Endothelial cell of umbilical vein (primary cell): ENCODE data around the gene KCNIP1. TPM values are rescaled to one million over a fixed set of nuclear protein-coding genes. Genes with fewer than 3 reads are reported as not detected.

ENCODE experiments used
- BruUV-seq: library from RNA; stranded (reverse); fragments of 400-500 nt; replicated peaks from 2 replicates; lab custom pipeline; 2021; lab: Mats Ljungman, UMichigan
- CTCF ChIA-PET: fragments of 300-600, 350-600 bp; sonication (Branson Sonifier 250); formaldehyde crosslinking; loops from one replicate; lab custom pipeline; 2021; ENCODE audit warnings: antibody characterized with exemption, inconsistent platforms; lab: Charles Lee
- POLR2A ChIA-PET: fragments of 300-600, 350-600 bp; sonication (Branson Sonifier 250); formaldehyde crosslinking; loops from one replicate; lab custom pipeline; 2021; ENCODE audit warnings: antibody characterized with exemption, inconsistent platforms; lab: Charles Lee
- DNase-seq: peaks from one replicate; pipeline ENCODE4 v3.0.0-alpha.2; 2011; ENCODE audit warnings: low read depth, low spot score
- FAIRE-seq: peaks from 2 replicates; lab custom pipeline; 2011; peaks lifted over from hg19 to GRCh38; lab: Jason Lieb, UNC
- H2AFZ ChIP-seq: 2 replicates; pipeline ENCODE4 v1.6.0; 2012; ENCODE audit warnings: low read depth, low read length, control low read depth, inconsistent platforms
- H3K27ac ChIP-seq: 2 replicates; pipeline ENCODE4 v1.5.1; 2011; ENCODE audit warnings: low read depth, mild to moderate bottlenecking, control low read depth, low read length, moderate library complexity; ENCODE audit not compliant: insufficient read depth
- H3K27me3 ChIP-seq, 2 experiments: 2 replicates each; pipeline versions ENCODE4 v1.6.0 to v1.6.1; 2011; ENCODE audit warnings: low read length in 2 of 2, mixed read lengths in 1 of 2; ENCODE audit not compliant: control insufficient read depth in 2 of 2, insufficient read depth in 2 of 2
- H3K36me3 ChIP-seq, 2 experiments: 2 replicates in 1 of 2; 3 replicates in 1 of 2; pipeline ENCODE4 v1.5.1; 2011; ENCODE audit warnings: low read length in 2 of 2, mild to moderate bottlenecking in 1 of 2, moderate library complexity in 1 of 2; ENCODE audit not compliant: control insufficient read depth in 2 of 2, insufficient read depth in 2 of 2; ENCODE audit errors: extremely low read depth in 1 of 2
- H3K4me1 ChIP-seq: 3 replicates; pipeline ENCODE4 v1.5.1; 2011; ENCODE audit warnings: mild to moderate bottlenecking, low read length; ENCODE audit not compliant: control insufficient read depth, insufficient read depth; ENCODE audit errors: extremely low read depth
- H3K4me2 ChIP-seq: 2 replicates; pipeline ENCODE4 v1.6.1; 2011; ENCODE audit warnings: low read length, control low read depth, mixed read lengths; ENCODE audit not compliant: insufficient read depth
- H3K4me3 ChIP-seq, 3 experiments: fragments of 200-600 bp in 1 of 3; sonication (generic), shearing (Covaris generic) in 1 of 3; replicated peaks in 1 of 3; 2 replicates each; pipeline ENCODE4 v1.5.1; 2011 to 2016; ENCODE audit warnings: control low read depth in 3 of 3, low read length in 3 of 3, mild to moderate bottlenecking in 2 of 3, inconsistent platforms in 1 of 3, low read depth in 1 of 3, moderate library complexity in 1 of 3; ENCODE audit not compliant: insufficient read depth in 1 of 3
- H3K79me2 ChIP-seq: 2 replicates; pipeline ENCODE4 v1.6.0; 2012; ENCODE audit warnings: low read length, inconsistent platforms; ENCODE audit not compliant: control insufficient read depth, insufficient read depth
- H3K9ac ChIP-seq: replicated peaks from 2 replicates; pipeline ENCODE3; 2011; ENCODE audit warnings: low read length, control low read depth; ENCODE audit not compliant: insufficient read depth; ENCODE audit errors: extremely low read depth
- H3K9me1 ChIP-seq: replicated peaks from 3 replicates; pipeline ENCODE4 v1.6.0; 2011; ENCODE audit warnings: mild to moderate bottlenecking, low read length; ENCODE audit not compliant: control insufficient read depth, insufficient read depth; ENCODE audit errors: extremely low read depth
- H3K9me3 ChIP-seq: replicated peaks from 2 replicates; pipeline ENCODE4 v1.5.1; 2012; ENCODE audit warnings: low read length, inconsistent platforms; ENCODE audit not compliant: control insufficient read depth, insufficient read depth
- H4K20me1 ChIP-seq: replicated peaks from 2 replicates; pipeline ENCODE3; 2011; ENCODE audit warnings: mild to moderate bottlenecking, low read length; ENCODE audit not compliant: control insufficient read depth, insufficient read depth; ENCODE audit errors: extremely low read depth
- CTCF ChIP-seq, 2 donors: IDR thresholded peaks; 1 replicate in 1 of 2; 2 replicates in 1 of 2; pipeline ENCODE4 v1.5.1; 2011; ENCODE audit warnings: low read length in 2 of 2, mild to moderate bottlenecking in 2 of 2, moderate library complexity in 2 of 2, control low read depth in 1 of 2, inconsistent platforms in 1 of 2, low read depth in 1 of 2; ENCODE audit not compliant: insufficient read depth in 1 of 2; ENCODE audit errors: extremely low read depth in 1 of 2
- EZH2 ChIP-seq: IDR thresholded peaks from 2 replicates; pipeline ENCODE4 v1.6.1; 2012; ENCODE audit warnings: borderline replicate concordance, low read depth, mild to moderate bottlenecking, moderate library complexity, low read length, inconsistent platforms; ENCODE audit not compliant: severe bottlenecking
- FOS ChIP-seq: IDR thresholded peaks from 2 replicates; pipeline ENCODE4 v1.6.1; 2011; ENCODE audit warnings: mild to moderate bottlenecking, low read length, moderate library complexity, borderline replicate concordance; ENCODE audit not compliant: insufficient read depth
- GATA2 ChIP-seq: IDR thresholded peaks from 2 replicates; pipeline ENCODE4 v1.7.0; 2011; ENCODE audit warnings: low read depth, mild to moderate bottlenecking, moderate library complexity, mixed read lengths, low read length; ENCODE audit not compliant: insufficient read length, insufficient read depth
- JUN ChIP-seq: IDR thresholded peaks from 2 replicates; pipeline ENCODE4 v1.6.1; 2011; ENCODE audit warnings: borderline replicate concordance, low read depth; ENCODE audit not compliant: insufficient read length, insufficient read depth
- MAX ChIP-seq: IDR thresholded peaks from 2 replicates; pipeline ENCODE4 v1.6.1; 2011; ENCODE audit not compliant: insufficient read depth, insufficient read length
- MYC ChIP-seq: IDR thresholded peaks from one replicate; pipeline ENCODE4 v1.6.1; 2011; ENCODE audit warnings: mild to moderate bottlenecking, low read depth, low read length
- POLR2A ChIP-seq: IDR thresholded peaks from 2 replicates; pipeline ENCODE4 v1.6.1; 2012; ENCODE audit warnings: low read depth, mild to moderate bottlenecking, control low read depth, low read length
- POLR2AphosphoS5 ChIP-seq: IDR thresholded peaks from 2 replicates; pipeline ENCODE4 v1.6.1; 2012; ENCODE audit warnings: low read depth, mild to moderate bottlenecking, control low read depth, low read length, moderate library complexity; ENCODE audit not compliant: insufficient read depth
- dilution Hi-C: fragments of 300-500 bp; cut with MboI; formaldehyde crosslinking; loops from one replicate; pipeline ENCODE4 v1.15.0; 2019; ENCODE audit warnings: low sequenced_read_pairs; ENCODE audit not compliant: extremely low pct_ligation_motif_present
- intact Hi-C: fragments of 100-400 bp; cut with micrococcal nuclease; formaldehyde crosslinking; loops from one replicate; pipeline ENCODE4 v1.10.0; 2022
- polyA plus RNA-seq, 4 experiments: library from polyadenylated mRNA; depleted of rRNA in 3 of 4; stranded (reverse) in 3 of 4; unstranded in 1 of 4; fragments of >200 nt; gene quantifications; 2 replicates each; pipeline versions ENCODE4 v1.2.1 to v1.2.3, GENCODE V29; 2011 to 2012; ENCODE audit warnings: missing spikeins in 1 of 4
- total RNA-seq: library from RNA; stranded (reverse); gene quantifications from 2 replicates; pipeline ENCODE4 v1.2.3, GENCODE V29; 2021

The KCNIP1 gene
- total and polyA plus RNA-seq, 2 donors (not counting 3 experiments of a cell fraction or from before 2014, with no cell fraction given), result 0.15 TPM; not detected in 1

DNA sequence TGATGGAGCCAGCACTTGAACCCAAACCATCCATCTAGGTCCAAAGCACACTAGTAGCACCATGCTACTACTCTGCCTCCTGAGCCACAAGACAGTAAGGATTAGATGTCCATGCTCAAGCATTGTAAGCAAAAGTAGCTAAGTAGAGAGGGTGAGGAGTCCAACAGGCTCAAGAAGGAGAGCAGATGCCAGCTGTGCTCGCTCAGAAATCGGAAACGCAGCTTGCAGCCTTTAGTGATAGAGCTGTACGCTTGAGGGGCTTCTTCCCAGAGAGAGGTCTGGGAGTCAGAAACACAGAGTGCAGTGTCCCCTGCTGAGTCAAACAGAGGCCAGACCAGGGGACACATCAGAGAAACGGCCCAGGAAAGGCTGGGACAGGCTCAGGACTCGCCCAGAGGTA lies 247.0 kb downstream of the KCNIP1 start:
- no peak for DNase-seq
- no peaks in the 10 kb centered on the region for H3K9me1 ChIP-seq
- no peak overlapping the region for H3K9ac ChIP-seq
- H3K4me1 ChIP-seq, result peaks cover 4% of the 10 kb centered on the region
- H3K4me2 ChIP-seq, result no peak overlapping the region
- H2AFZ ChIP-seq, result no peak overlapping the region
- no peaks in the 10 kb centered on the region for H3K36me3 ChIP-seq
- H3K79me2 ChIP-seq, result no peaks in the 10 kb centered on the region
- no peak for FAIRE-seq
- CTCF ChIA-PET, result interaction anchor here (1.9 to 13.5 kb wide), 2 partner anchors 10 to 38 kb away, joined by 6 to 452 read pairs; partner anchors contain the start of gene GABRP
- H4K20me1 ChIP-seq, result no peaks in the 10 kb centered on the region
- BruUV-seq, result no TSS peak
- TF ChIP-seq MAX (no peak), CTCF (IDR thresholded peaks at IDR 0.05; ENCODE audit: extremely low read depth in 1 of 2, insufficient read depth in 1 of 2, low read depth in 1 of 2, low read length in 2 of 2) (no peak), EZH2 (no peak), MYC (no peak), GATA2 (no peak), POLR2A (no peak), JUN (no peak), FOS (no peak), POLR2AphosphoS5 (no peak)
- no peak overlapping the region for H3K4me3 ChIP-seq
- H3K27me3 ChIP-seq, result peaks cover 5 to 6% of the 10 kb centered on the region in 2 experiments
- intact Hi-C loops, result no loop called here
- dilution Hi-C loops, result no loop called here
- H3K9me3 ChIP-seq, result no peaks in the 10 kb centered on the region
- POLR2A ChIA-PET, result no interaction called here
- H3K27ac ChIP-seq, result no peak overlapping the region
